Liver (tissue), 9 donors: ENCODE results near the gene WNK2. TPM values are rescaled to one million over a fixed set of nuclear protein-coding genes. Genes with fewer than 3 reads are reported as not detected.

Experiments used
- DNase-seq: peaks from one replicate; pipeline ENCODE4 v3.0.0-alpha.2; 2017; ENCODE audit warnings: low spot score
- H3K27ac ChIP-seq, 2 donors: one replicate each; pipeline ENCODE4 v1.7.0; 2013; ENCODE audit warnings: inconsistent platforms in 2 of 2, low read length in 2 of 2, control low read depth in 1 of 2, low read depth in 1 of 2, mild to moderate bottlenecking in 1 of 2
- H3K27me3 ChIP-seq, 4 donors: one replicate each; pipeline versions ENCODE4 v1.6.1 to v1.7.0; 2013; ENCODE audit warnings: low read length in 3 of 4, inconsistent platforms in 1 of 4, mild to moderate bottlenecking in 1 of 4, moderate library complexity in 1 of 4; ENCODE audit not compliant: control insufficient read depth in 4 of 4, insufficient read depth in 4 of 4
- H3K36me3 ChIP-seq, 4 donors: one replicate each; pipeline versions ENCODE4 v1.6.1 to v1.7.0; 2013; ENCODE audit warnings: low read length in 3 of 4, mild to moderate bottlenecking in 3 of 4, low read depth in 1 of 4, moderate library complexity in 1 of 4; ENCODE audit not compliant: control insufficient read depth in 4 of 4, insufficient read depth in 3 of 4
- H3K4me1 ChIP-seq, 4 donors: one replicate each; pipeline versions ENCODE4 v1.6.1 to v1.7.0; 2013; ENCODE audit warnings: low read length in 3 of 4, mild to moderate bottlenecking in 3 of 4, moderate library complexity in 1 of 4; ENCODE audit not compliant: control insufficient read depth in 4 of 4, insufficient read depth in 4 of 4
- H3K4me3 ChIP-seq, 3 donors: one replicate each; pipeline versions ENCODE4 v1.6.1 to v1.7.0; 2013; ENCODE audit warnings: low read length in 3 of 3, control low read depth in 1 of 3, low read depth in 1 of 3, mild to moderate bottlenecking in 1 of 3
- H3K9ac ChIP-seq, 2 donors: one replicate each; pipeline ENCODE4 v1.7.0; 2013; ENCODE audit warnings: low read length in 2 of 2, mild to moderate bottlenecking in 2 of 2, moderate library complexity in 2 of 2, control low read depth in 1 of 2, low read depth in 1 of 2
- H3K9me3 ChIP-seq, 4 donors: one replicate each; pipeline versions ENCODE4 v1.6.1 to v1.7.0; 2013; ENCODE audit warnings: low read length in 3 of 4; ENCODE audit not compliant: control insufficient read depth in 4 of 4
- EGR1 ChIP-seq, 2 donors: IDR thresholded peaks; 2 replicates each; pipeline ENCODE4 v1.6.1; 2016 to 2018; ENCODE audit warnings: antibody characterized with exemption in 2 of 2, low read depth in 2 of 2
- FOXA1 ChIP-seq: IDR thresholded peaks from 2 replicates; pipeline ENCODE4 v1.6.1; 2016; ENCODE audit warnings: antibody characterized with exemption
- FOXA2 ChIP-seq: IDR thresholded peaks from 2 replicates; pipeline ENCODE4 v1.6.1; 2016; ENCODE audit warnings: antibody characterized with exemption
- GABPA ChIP-seq, 2 donors: IDR thresholded peaks in 1 of 2; conservative IDR thresholded peaks in 1 of 2; 2 replicates each; pipeline ENCODE4 v1.6.1; 2016; ENCODE audit warnings: antibody characterized with exemption in 2 of 2, mild to moderate bottlenecking in 1 of 2, moderate library complexity in 1 of 2
- HNF4G ChIP-seq: IDR thresholded peaks from 2 replicates; pipeline ENCODE4 v1.6.1; 2016; ENCODE audit warnings: antibody characterized with exemption
- JUND ChIP-seq, 2 donors: IDR thresholded peaks; 2 replicates each; pipeline ENCODE4 v1.6.1; 2016; ENCODE audit warnings: antibody characterized with exemption in 2 of 2
- RAD21 ChIP-seq, 2 donors: IDR thresholded peaks; 2 replicates each; pipeline ENCODE4 v1.6.1; 2016; ENCODE audit warnings: antibody characterized with exemption in 2 of 2, mild to moderate bottlenecking in 2 of 2
- SP1 ChIP-seq: IDR thresholded peaks from 2 replicates; pipeline ENCODE4 v1.6.1; 2018; ENCODE audit warnings: antibody characterized with exemption, mild to moderate bottlenecking
- TAF1 ChIP-seq: conservative IDR thresholded peaks from 2 replicates; pipeline ENCODE4 v1.6.1; 2016; ENCODE audit warnings: antibody characterized with exemption, mild to moderate bottlenecking
- YY1 ChIP-seq: IDR thresholded peaks from 2 replicates; pipeline ENCODE4 v1.6.1; 2016; ENCODE audit warnings: antibody characterized with exemption, mild to moderate bottlenecking
- WGBS: extraction: QIAGEN DNeasy Blood & Tissue Kit; methylation state at CpG from one replicate; pipeline ENCODE4 v1.1.7; 2013; 5-methylcytosine and 5-hydroxymethylcytosine counted together
- polyA plus RNA-seq, 2 donors: library from polyadenylated mRNA; stranded (reverse) in 1 of 2; unstranded in 1 of 2; fragments of 200-250 nt in 1 of 2; fragments of >200 nt in 1 of 2; fragmentation: Nextera tagmentation in 1 of 2; extraction: Ambion mirVana in 1 of 2; gene quantifications; one replicate each; pipeline versions ENCODE4 v1.2.1 to v1.2.3, GENCODE V29; 2013 to 2015
- total RNA-seq, 2 donors: library from RNA; depleted of rRNA; stranded (reverse); fragments of >200 nt; gene quantifications; one replicate each; pipeline ENCODE4 v1.2.3, GENCODE V29; 2014
- TF ChIP-seq, protein P1 (sequence below): fragments of 150-350 bp; IDR thresholded peaks from 2 replicates; pipeline ENCODE4 v1.5.1; 2017; ENCODE audit warnings: improper control_type of control experiment, low read depth, low read length; ENCODE audit not compliant: missing input control
- TF ChIP-seq, protein P2 (sequence below): IDR thresholded peaks from 2 replicates; pipeline ENCODE4 v1.6.1; 2016; ENCODE audit warnings: antibody characterized with exemption
- TF ChIP-seq, protein P3 (sequence below): IDR thresholded peaks from 2 replicates; pipeline ENCODE4 v1.6.1; 2016; ENCODE audit warnings: antibody characterized with exemption
- TF ChIP-seq, protein P4 (sequence below): IDR thresholded peaks from 2 replicates; pipeline ENCODE4 v1.6.1; 2016; ENCODE audit warnings: antibody characterized with exemption
- TF ChIP-seq, protein P5 (sequence below): IDR thresholded peaks from 2 replicates; pipeline ENCODE4 v1.6.1; 2016; ENCODE audit warnings: antibody characterized with exemption, mild to moderate bottlenecking
- donor health status: healthy.
- donor health status: healthy.
- donor health status: healthy.
- donor health status: healthy.
- donor health status: healthy.

The WNK2 gene
- total and polyA plus RNA-seq, 4 donors: 0.65 to 4.4 (median 1.7) TPM

DNA sequence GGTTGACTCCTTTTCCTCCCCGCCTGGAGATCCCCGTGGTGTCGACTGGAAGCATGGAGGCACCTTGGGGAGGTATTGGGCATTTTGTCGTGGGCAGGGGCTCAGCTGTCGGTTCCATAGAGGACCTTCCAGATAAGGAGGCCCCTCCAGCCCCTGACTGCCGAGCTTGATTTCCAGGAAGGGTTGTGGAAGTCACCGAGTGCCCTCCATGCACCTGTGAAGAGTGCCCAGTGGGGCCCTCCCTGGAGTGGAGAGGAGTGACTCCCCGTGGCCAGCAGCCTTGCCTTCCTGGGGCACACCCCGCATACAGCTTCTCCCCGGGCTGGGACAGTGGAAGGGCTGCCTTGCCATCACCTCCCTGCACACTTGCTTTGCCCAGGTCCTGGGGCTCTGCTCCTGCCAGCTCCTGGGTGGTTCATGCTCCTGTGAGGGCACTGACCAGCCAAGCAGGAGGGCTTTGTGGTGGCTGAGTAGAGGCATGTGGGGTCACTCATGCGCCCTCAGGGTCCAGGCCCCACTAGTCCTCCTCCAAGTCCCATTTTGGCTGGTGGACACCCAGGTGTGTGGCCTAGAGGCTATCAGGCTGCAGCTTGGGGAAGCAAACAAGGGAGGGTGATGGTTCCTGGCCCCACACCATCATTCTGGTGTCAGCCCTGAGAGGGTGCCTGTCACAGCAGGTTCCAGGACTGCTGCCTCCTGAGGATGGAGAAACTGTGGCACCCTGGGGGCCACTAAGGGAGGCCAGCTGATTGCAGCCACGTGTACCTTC, 133.0 kb downstream of the WNK2 start:
- WGBS: 88% methylated on average over 12 of the region's 12 CpGs
- DNase-seq: no peak
- no peaks in the 10 kb centered on the region for H3K9me3 ChIP-seq

DNA sequence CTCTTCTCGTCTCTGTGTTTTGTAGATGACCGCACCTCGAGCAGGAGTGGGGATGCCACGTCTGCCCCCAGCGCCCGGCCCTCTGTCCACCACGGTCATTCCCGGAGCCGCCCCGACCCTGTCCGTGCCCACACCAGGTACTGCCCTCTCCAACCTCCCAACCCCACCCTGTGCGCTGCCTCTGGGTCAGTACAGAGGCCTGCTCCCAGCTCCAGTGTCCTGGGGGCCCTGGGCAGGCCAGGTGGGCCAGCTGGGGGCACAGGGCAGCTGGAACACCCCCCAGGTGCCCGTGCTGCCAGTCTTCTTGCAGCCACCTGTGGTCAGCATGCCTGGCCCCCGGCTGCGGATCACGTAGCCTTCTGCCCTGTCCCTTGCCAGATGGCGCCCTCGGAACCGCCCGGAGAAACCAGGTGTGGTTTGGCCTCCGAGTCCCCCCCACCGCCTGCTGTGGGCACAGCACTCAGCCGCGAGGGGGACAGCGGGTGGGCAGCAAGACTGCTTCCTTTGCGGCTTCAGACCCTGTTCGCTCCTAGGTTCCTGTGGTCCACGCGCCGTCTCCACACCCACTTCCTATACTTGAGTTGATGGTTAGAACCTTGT, 133.7 kb downstream of the WNK2 start:
- Histone ChIP-seq H3K9ac (no peak overlapping the region), H3K4me3 (no peak overlapping the region), H3K27me3 (no peaks in the 10 kb centered on the region), H3K9me3 (no peaks in the 10 kb centered on the region), H3K4me1 (peaks cover 0 to 4% (median 3%) of the 10 kb centered on the region in 4 donors), H3K27ac (no peak overlapping the region), H3K36me3 (no peaks in the 10 kb centered on the region)
- no peak for DNase-seq
- 89% methylated on average over 30 of the region's 30 CpGs for WGBS
- TF ChIP-seq GABPA (IDR thresholded peaks at IDR 0.05 in 1 of 2, conservative IDR thresholded peaks at IDR 0.05 in 1 of 2) (no peak), FOXA1 (no peak), HNF4G (no peak), YY1 (no peak), SP1 (no peak), FOXA2 (no peak), JUND (IDR thresholded peaks at IDR 0.05) (no peak), TAF1 (no peak), EGR1 (IDR thresholded peaks at IDR 0.05; ENCODE audit: low read depth in 2 of 2) (no peak)
- TF ChIP-seq, protein P1, sequence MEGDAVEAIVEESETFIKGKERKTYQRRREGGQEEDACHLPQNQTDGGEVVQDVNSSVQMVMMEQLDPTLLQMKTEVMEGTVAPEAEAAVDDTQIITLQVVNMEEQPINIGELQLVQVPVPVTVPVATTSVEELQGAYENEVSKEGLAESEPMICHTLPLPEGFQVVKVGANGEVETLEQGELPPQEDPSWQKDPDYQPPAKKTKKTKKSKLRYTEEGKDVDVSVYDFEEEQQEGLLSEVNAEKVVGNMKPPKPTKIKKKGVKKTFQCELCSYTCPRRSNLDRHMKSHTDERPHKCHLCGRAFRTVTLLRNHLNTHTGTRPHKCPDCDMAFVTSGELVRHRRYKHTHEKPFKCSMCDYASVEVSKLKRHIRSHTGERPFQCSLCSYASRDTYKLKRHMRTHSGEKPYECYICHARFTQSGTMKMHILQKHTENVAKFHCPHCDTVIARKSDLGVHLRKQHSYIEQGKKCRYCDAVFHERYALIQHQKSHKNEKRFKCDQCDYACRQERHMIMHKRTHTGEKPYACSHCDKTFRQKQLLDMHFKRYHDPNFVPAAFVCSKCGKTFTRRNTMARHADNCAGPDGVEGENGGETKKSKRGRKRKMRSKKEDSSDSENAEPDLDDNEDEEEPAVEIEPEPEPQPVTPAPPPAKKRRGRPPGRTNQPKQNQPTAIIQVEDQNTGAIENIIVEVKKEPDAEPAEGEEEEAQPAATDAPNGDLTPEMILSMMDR: no peak
- TF ChIP-seq, protein P2, sequence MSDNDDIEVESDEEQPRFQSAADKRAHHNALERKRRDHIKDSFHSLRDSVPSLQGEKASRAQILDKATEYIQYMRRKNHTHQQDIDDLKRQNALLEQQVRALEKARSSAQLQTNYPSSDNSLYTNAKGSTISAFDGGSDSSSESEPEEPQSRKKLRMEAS: no peak
- TF ChIP-seq, protein P3, sequence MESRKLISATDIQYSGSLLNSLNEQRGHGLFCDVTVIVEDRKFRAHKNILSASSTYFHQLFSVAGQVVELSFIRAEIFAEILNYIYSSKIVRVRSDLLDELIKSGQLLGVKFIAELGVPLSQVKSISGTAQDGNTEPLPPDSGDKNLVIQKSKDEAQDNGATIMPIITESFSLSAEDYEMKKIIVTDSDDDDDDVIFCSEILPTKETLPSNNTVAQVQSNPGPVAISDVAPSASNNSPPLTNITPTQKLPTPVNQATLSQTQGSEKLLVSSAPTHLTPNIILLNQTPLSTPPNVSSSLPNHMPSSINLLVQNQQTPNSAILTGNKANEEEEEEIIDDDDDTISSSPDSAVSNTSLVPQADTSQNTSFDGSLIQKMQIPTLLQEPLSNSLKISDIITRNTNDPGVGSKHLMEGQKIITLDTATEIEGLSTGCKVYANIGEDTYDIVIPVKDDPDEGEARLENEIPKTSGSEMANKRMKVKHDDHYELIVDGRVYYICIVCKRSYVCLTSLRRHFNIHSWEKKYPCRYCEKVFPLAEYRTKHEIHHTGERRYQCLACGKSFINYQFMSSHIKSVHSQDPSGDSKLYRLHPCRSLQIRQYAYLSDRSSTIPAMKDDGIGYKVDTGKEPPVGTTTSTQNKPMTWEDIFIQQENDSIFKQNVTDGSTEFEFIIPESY: no peak
- TF ChIP-seq, protein P4, sequence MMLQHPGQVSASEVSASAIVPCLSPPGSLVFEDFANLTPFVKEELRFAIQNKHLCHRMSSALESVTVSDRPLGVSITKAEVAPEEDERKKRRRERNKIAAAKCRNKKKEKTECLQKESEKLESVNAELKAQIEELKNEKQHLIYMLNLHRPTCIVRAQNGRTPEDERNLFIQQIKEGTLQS: no peak

More for the DNA sequence above, 133.0 kb downstream of the WNK2 start:
- Histone ChIP-seq H3K9ac (no peak overlapping the region), H3K36me3 (no peaks in the 10 kb centered on the region), H3K4me1 (peaks cover 0 to 5% (median 3%) of the 10 kb centered on the region in 4 donors), H3K27me3 (no peaks in the 10 kb centered on the region), H3K27ac (no peak overlapping the region), H3K4me3 (no peak overlapping the region)
- TF ChIP-seq TAF1 (no peak), EGR1 (IDR thresholded peaks at IDR 0.05; ENCODE audit: low read depth in 2 of 2) (no peak), GABPA (IDR thresholded peaks at IDR 0.05 in 1 of 2, conservative IDR thresholded peaks at IDR 0.05 in 1 of 2) (no peak), YY1 (no peak), HNF4G (no peak), RAD21 (IDR thresholded peaks at IDR 0.05) (no peak)
- TF ChIP-seq, protein P5, sequence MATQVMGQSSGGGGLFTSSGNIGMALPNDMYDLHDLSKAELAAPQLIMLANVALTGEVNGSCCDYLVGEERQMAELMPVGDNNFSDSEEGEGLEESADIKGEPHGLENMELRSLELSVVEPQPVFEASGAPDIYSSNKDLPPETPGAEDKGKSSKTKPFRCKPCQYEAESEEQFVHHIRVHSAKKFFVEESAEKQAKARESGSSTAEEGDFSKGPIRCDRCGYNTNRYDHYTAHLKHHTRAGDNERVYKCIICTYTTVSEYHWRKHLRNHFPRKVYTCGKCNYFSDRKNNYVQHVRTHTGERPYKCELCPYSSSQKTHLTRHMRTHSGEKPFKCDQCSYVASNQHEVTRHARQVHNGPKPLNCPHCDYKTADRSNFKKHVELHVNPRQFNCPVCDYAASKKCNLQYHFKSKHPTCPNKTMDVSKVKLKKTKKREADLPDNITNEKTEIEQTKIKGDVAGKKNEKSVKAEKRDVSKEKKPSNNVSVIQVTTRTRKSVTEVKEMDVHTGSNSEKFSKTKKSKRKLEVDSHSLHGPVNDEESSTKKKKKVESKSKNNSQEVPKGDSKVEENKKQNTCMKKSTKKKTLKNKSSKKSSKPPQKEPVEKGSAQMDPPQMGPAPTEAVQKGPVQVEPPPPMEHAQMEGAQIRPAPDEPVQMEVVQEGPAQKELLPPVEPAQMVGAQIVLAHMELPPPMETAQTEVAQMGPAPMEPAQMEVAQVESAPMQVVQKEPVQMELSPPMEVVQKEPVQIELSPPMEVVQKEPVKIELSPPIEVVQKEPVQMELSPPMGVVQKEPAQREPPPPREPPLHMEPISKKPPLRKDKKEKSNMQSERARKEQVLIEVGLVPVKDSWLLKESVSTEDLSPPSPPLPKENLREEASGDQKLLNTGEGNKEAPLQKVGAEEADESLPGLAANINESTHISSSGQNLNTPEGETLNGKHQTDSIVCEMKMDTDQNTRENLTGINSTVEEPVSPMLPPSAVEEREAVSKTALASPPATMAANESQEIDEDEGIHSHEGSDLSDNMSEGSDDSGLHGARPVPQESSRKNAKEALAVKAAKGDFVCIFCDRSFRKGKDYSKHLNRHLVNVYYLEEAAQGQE: no peak
- TF ChIP-seq, protein P1: no peak
- TF ChIP-seq, protein P4: no peak
